Heart right ventricle (tissue), 16 donors: ENCODE measurements around the gene PDLIM5. TPM values are rescaled to one million over a fixed set of nuclear protein-coding genes. Genes with fewer than 3 reads are reported as not detected.

Experiments used
- ATAC-seq, 8 donors: fragments of 200-7000 bp; cut with Tn5 transposase; one replicate each; pipeline ENCODE4 v1.9.1; 2020; ENCODE audit warnings: mild to moderate bottlenecking in 8 of 8, moderate library complexity in 8 of 8, moderate number of reproducible peaks in 1 of 8
- DNase-seq, 2 donors: peaks; one replicate each; pipeline ENCODE4 v3.0.0-alpha.2; 2020
- H3K27ac ChIP-seq, 10 donors: fragments of 200-600 bp; sonication (generic) in 2 of 10; one replicate each; pipeline versions ENCODE4 v1.5.0 to v1.8.0; 2020 to 2022; ENCODE audit warnings: mild to moderate bottlenecking in 3 of 10
- H3K27me3 ChIP-seq, 7 donors: fragments of 200-600 bp; one replicate each; pipeline ENCODE4 v1.8.0; 2021 to 2022; ENCODE audit warnings: mild to moderate bottlenecking in 2 of 7
- H3K36me3 ChIP-seq, 9 donors: fragments of 200-600 bp; sonication (generic) in 1 of 9; one replicate each; pipeline versions ENCODE4 v1.5.0 to v1.8.0; 2020 to 2022; ENCODE audit warnings: mild to moderate bottlenecking in 2 of 9
- H3K4me1 ChIP-seq, 9 donors: fragments of 200-600 bp; sonication (generic) in 1 of 9; one replicate each; pipeline versions ENCODE4 v1.5.0 to v1.8.0; 2020 to 2022; ENCODE audit warnings: mild to moderate bottlenecking in 4 of 9
- H3K4me3 ChIP-seq, 10 donors: fragments of 200-600 bp; sonication (generic) in 2 of 10; one replicate each; pipeline versions ENCODE4 v1.5.0 to v1.8.0; 2020 to 2022; ENCODE audit warnings: mild to moderate bottlenecking in 7 of 10, moderate library complexity in 2 of 10
- H3K9me3 ChIP-seq, 11 donors: fragments of 200-600 bp in 10 of 11; sonication (generic) in 2 of 11; one replicate each; pipeline versions ENCODE4 v1.5.0 to v1.8.0; 2013 to 2022; ENCODE audit warnings: mild to moderate bottlenecking in 2 of 11, control low read depth in 1 of 11, moderate library complexity in 1 of 11
- CTCF ChIP-seq, 9 donors: fragments of 200-600 bp; sonication (generic) in 2 of 9; IDR thresholded peaks; one replicate each; pipeline versions ENCODE4 v1.5.0 to v1.8.0; 2021 to 2022; ENCODE audit warnings: antibody characterized with exemption in 9 of 9, mild to moderate bottlenecking in 5 of 9, moderate library complexity in 1 of 9
- WGBS, 2 donors: extraction: QIAGEN DNeasy Blood & Tissue Kit; methylation state at CpG; one replicate each; pipeline ENCODE4 v1.1.7; 2013; ENCODE audit warnings: inconsistent platforms in 1 of 2; 5-methylcytosine and 5-hydroxymethylcytosine counted together
- intact Hi-C, 10 donors: fragments of 100-400 bp; cut with DNase I; formaldehyde crosslinking; loops; one replicate each; pipeline versions ENCODE4 v1.11.1 to v1.14.2; 2022
- polyA plus RNA-seq, 2 donors: library from polyadenylated mRNA; stranded (reverse); fragments of 200-250 nt; gene quantifications; one replicate each; pipeline ENCODE4 v1.2.3, GENCODE V29; 2013
- total RNA-seq, 10 donors: library from RNA; stranded (reverse); fragmentation: NEBNext Ultra II Directional in 3 of 10; extraction: Animal tissue kit (Norgen Biotek cat#: 25700) in 3 of 10; gene quantifications; one replicate each; pipeline versions ENCODE4 v1.2.1 to v1.2.4, GENCODE V29; 2021 to 2023
- donor health status: Arrhythmogenic right ventricular cardiomyopathy.
- donor health status: ischemic (EF 13 %, LVEDD 7.1; RV severe dilation, severe dysfunction).
- donor health status: healthy with polysubstance abuse.
- donor health status: DM: no; HTN: yes; CAD: no.
- donor health status: DM: no; HTN: no; CAD: no.
- donor health status: ischemic (EF 25% LVEDD 6.9; RV normal size, moderate dysfunction).
- donor health status: ischemic (EF 25% LVEDD 5.7; RV mildly dilated, moderate dysfunction).
- donor health status: healthy.
- donor health status: DM: yes; HTN: yes; CAD: no.
- donor health status: Ischemic cardiomyopathy.
- donor health status: ischemic (EF 35%, LVEDD 5.7; RV mildly dilated, moderate dysfunction).
- donor health status: nonischemic (EF 11% LVEDD 7.7; RV severe dilation, severe dysfunction).
- donor health status: DM: yes; HTN: yes; CAD: no.
- donor health status: PGD.
- donor health status: ischemic (EF 29% LVEDD 5.4; RV normal size, mild dysfunction).
- donor health status: nonischemic (EF 23%, LVEDD 6.1; RV moderate dilation, normal function).

PDLIM5 gene
- total and polyA plus RNA-seq, 12 donors = 221 to 1,549 (median 1,269) TPM

DNA sequence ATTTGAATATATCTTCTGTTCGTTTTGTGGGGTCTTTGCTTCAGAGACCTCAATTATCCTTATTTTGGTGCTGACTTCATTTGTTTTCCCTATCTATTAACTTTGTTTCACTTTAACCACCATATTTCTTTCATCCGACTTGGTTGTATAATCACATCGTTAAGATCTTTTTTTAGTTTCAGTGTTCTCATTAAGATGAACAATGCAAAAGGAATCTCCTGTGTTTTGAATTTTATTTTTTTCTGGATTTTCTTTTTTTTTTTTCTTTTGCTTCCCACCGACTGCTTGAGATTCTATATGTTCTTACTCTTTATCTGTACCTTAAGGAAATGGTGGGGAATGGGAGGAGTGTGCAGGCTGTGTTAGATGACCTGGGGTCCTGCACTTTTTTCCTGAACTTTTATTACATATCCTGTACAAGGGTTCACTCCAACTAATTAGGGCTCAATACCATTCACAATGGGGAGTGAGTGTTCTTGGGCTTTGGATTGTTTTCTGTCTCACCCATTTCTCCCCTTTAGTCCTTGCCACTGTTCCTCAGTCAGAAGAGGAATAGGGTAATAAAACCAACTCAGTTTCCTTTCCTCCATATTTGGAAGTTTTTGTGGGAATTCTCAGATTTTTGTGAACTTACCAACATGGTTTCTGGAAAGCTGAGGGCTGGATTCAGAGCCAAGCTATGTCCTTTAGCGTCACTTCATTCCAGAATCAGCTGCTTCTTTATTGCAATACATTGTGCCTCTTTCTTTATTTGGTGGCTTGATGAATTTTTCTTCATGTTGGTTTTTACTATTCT, 262.8 kb downstream of the PDLIM5 start:
- 61 to 71% methylated on average over 5 of the region's 5 CpGs for WGBS, 2 donors
- no peak for ATAC-seq
- no peak overlapping the region for H3K27ac ChIP-seq
- H3K27me3 ChIP-seq = peaks cover 0 to 20% (median 0%) of the 10 kb centered on the region in 7 donors
- no peak for TF ChIP-seq CTCF (IDR thresholded peaks at IDR 0.05)
- H3K9me3 ChIP-seq = peaks cover 0 to 9% (median 0%) of the 10 kb centered on the region in 11 donors
- no peak overlapping the region for H3K4me3 ChIP-seq
- intact Hi-C loops = no loop called here
- no peak for DNase-seq
- no peaks in the 10 kb centered on the region for H3K4me1 ChIP-seq
- no peaks in the 10 kb centered on the region for H3K36me3 ChIP-seq

- Histone ChIP-seq H3K27ac (no peak overlapping the region), H3K4me3 (no peak overlapping the region), H3K27me3 (peaks cover 0 to 20% (median 0%) of the 10 kb centered on the region in 7 donors), H3K4me1 (no peaks in the 10 kb centered on the region), H3K9me3 (peaks cover 0 to 14% (median 0%) of the 10 kb centered on the region in 11 donors), H3K36me3 (no peaks in the 10 kb centered on the region)
- ATAC-seq = no peak
- no peak for TF ChIP-seq CTCF (IDR thresholded peaks at IDR 0.05)
- no peak for DNase-seq
- intact Hi-C loops = no loop called here
- whole genome bisulfite sequencing, 2 donors = 46 to 65% methylated on average over 6 of the region's 6 CpGs
These were observed 264.0 kb downstream of the PDLIM5 start for GRCh38 chr4:94715726-94716125.

Other genes starting within 250 kb of the PDLIM5 start
- gene SMARCAD1, start 244.1 kb upstream of the PDLIM5 start, total RNA-seq = 10 to 100 TPM in 8 of 10 donors, 1 to 10 TPM in 2; 8.5 to 15.1 (median 11.1) TPM
- 1 to 10 TPM; 4.5 to 9.4 TPM for gene SMARCAD1, start 244.1 kb upstream of the PDLIM5 start, polyA plus RNA-seq
- gene HPGDS, start 109.1 kb upstream of the PDLIM5 start, total RNA-seq = 1 to 10 TPM in 7 of 10 donors, under 1 TPM in 3; 0.45 to 3.0 (median 1.1) TPM
- under 1 TPM; 0.13 to 0.73 TPM for gene HPGDS, start 109.1 kb upstream of the PDLIM5 start, polyA plus RNA-seq